ENCODE results near the gene FRG2C. TPM values are rescaled to one million over a fixed set of nuclear protein-coding genes. Genes with fewer than 3 reads are reported as not detected.
A peak's percentile ranks its signal among the peaks of the same experiment; 100 is the strongest.
"Not testable (repeated sequence)": the region's sequence is repeated elsewhere in the genome, so short reads cannot be mapped to it uniquely, and the experiment has no call there.

Gene FRG2C
- not detected in 2 replicates for total RNA-seq
- long read RNA-seq = 0 reads

GRCh38 chr3:75664028-75664427 lies at the start of gene FRG2C:
Gene FRG2C (plus strand): TSS chr3:75664328. CDS start chr3:75664380, 52 bp downstream.
- not testable (repeated sequence) for H3K4me1 Mint-ChIP-seq (ENCODE audit: low read depth); H3K4me3 Mint-ChIP-seq (ENCODE audit: low read depth); DNase-seq (ENCODE audit: low spot score, unreplicated experiment); H3K27ac Mint-ChIP-seq; H3K9me3 Mint-ChIP-seq (ENCODE audit: low read depth); H3K36me3 Mint-ChIP-seq (ENCODE audit: insufficient read depth)
- H3K27me3 Mint-ChIP-seq = peaks cover 55% of the 10 kb centered on the region

GRCh38 chr3:75618666-75619305 lies 45.3 kb upstream of the FRG2C start:
- H3K27ac Mint-ChIP-seq; H3K4me1 Mint-ChIP-seq (ENCODE audit: low read depth); H3K9me3 Mint-ChIP-seq (ENCODE audit: low read depth); H3K36me3 Mint-ChIP-seq (ENCODE audit: insufficient read depth): not testable (repeated sequence)
- peak; percentile 46 for DNase-seq (ENCODE audit: low spot score, unreplicated experiment)
- Mint-ChIP-seq H3K4me3 (ENCODE audit: low read depth) (peak overlapping the region; percentile 76), H3K27me3 (peaks cover 24% of the 10 kb centered on the region)

- Mint-ChIP-seq H3K4me3 (ENCODE audit: low read depth) (peak overlapping the region; percentile 76), H3K27me3 (peaks cover 23% of the 10 kb centered on the region), H3K27ac (peak overlapping the region; percentile 82)
- H3K36me3 Mint-ChIP-seq (ENCODE audit: insufficient read depth); H3K4me1 Mint-ChIP-seq (ENCODE audit: low read depth); H3K9me3 Mint-ChIP-seq (ENCODE audit: low read depth); DNase-seq (ENCODE audit: low spot score, unreplicated experiment): not testable (repeated sequence)
- TF ChIP-seq CTCF (IDR thresholded peaks at IDR 0.05; ENCODE audit: unreplicated experiment) = peak; percentile 26
These were observed 44.6 kb upstream of the FRG2C start for GRCh38 chr3:75619481-75620031.

GRCh38 chr3:75621772-75622171 lies 42.4 kb upstream of the FRG2C start:
- peak; percentile 8 for TF ChIP-seq CTCF (IDR thresholded peaks at IDR 0.05; ENCODE audit: unreplicated experiment)
- DNase-seq (ENCODE audit: low spot score, unreplicated experiment); H3K4me3 Mint-ChIP-seq (ENCODE audit: low read depth); H3K36me3 Mint-ChIP-seq (ENCODE audit: insufficient read depth); H3K27ac Mint-ChIP-seq; H3K9me3 Mint-ChIP-seq (ENCODE audit: low read depth); H3K4me1 Mint-ChIP-seq (ENCODE audit: low read depth): not testable (repeated sequence)
- peaks cover 25% of the 10 kb centered on the region for H3K27me3 Mint-ChIP-seq

- peaks cover 15% of the 10 kb centered on the region for H3K27me3 Mint-ChIP-seq
- H3K9me3 Mint-ChIP-seq (ENCODE audit: low read depth); H3K27ac Mint-ChIP-seq; H3K36me3 Mint-ChIP-seq (ENCODE audit: insufficient read depth); DNase-seq (ENCODE audit: low spot score, unreplicated experiment); H3K4me1 Mint-ChIP-seq (ENCODE audit: low read depth); H3K4me3 Mint-ChIP-seq (ENCODE audit: low read depth): not testable (repeated sequence)
These were observed 40.5 kb upstream of the FRG2C start for GRCh38 chr3:75623656-75624055.

GRCh38 chr3:75630887-75631535 lies 33.1 kb upstream of the FRG2C start:
- H3K4me1 Mint-ChIP-seq (ENCODE audit: low read depth) = not testable (repeated sequence)

GRCh38 chr3:75631541-75631940 lies 32.6 kb upstream of the FRG2C start:
- DNase-seq (ENCODE audit: low spot score, unreplicated experiment) = no peak
- Mint-ChIP-seq H3K27ac (no peak overlapping the region), H3K27me3 (no peaks in the 10 kb centered on the region), H3K9me3 (ENCODE audit: low read depth) (no peaks in the 10 kb centered on the region), H3K36me3 (ENCODE audit: insufficient read depth) (no peaks in the 10 kb centered on the region), H3K4me1 (ENCODE audit: low read depth) (no peaks in the 10 kb centered on the region), H3K4me3 (ENCODE audit: low read depth) (no peak overlapping the region)
- no peak for TF ChIP-seq CTCF (IDR thresholded peaks at IDR 0.05; ENCODE audit: unreplicated experiment)

More at GRCh38 chr3:75630887-75631535, 33.1 kb upstream of the FRG2C start:
- not testable (repeated sequence) for H3K36me3 Mint-ChIP-seq (ENCODE audit: insufficient read depth); H3K9me3 Mint-ChIP-seq (ENCODE audit: low read depth); H3K27ac Mint-ChIP-seq; H3K27me3 Mint-ChIP-seq; DNase-seq (ENCODE audit: low spot score, unreplicated experiment); H3K4me3 Mint-ChIP-seq (ENCODE audit: low read depth)

- not testable (repeated sequence) for DNase-seq (ENCODE audit: low spot score, unreplicated experiment); H3K27me3 Mint-ChIP-seq; H3K9me3 Mint-ChIP-seq (ENCODE audit: low read depth); H3K27ac Mint-ChIP-seq; H3K4me3 Mint-ChIP-seq (ENCODE audit: low read depth); H3K36me3 Mint-ChIP-seq (ENCODE audit: insufficient read depth); H3K4me1 Mint-ChIP-seq (ENCODE audit: low read depth)
These were observed 25.2 kb upstream of the FRG2C start for GRCh38 chr3:75638947-75639346.

- H3K4me1 Mint-ChIP-seq (ENCODE audit: low read depth) = peaks cover 16% of the 10 kb centered on the region
- not testable (repeated sequence) for H3K36me3 Mint-ChIP-seq (ENCODE audit: insufficient read depth); H3K27me3 Mint-ChIP-seq; H3K9me3 Mint-ChIP-seq (ENCODE audit: low read depth)
- peak; percentile 63 for DNase-seq (ENCODE audit: low spot score, unreplicated experiment)
- H3K27ac Mint-ChIP-seq = peak overlapping the region; percentile 47
- peak overlapping the region; percentile 90 for H3K4me3 Mint-ChIP-seq (ENCODE audit: low read depth)
These were observed 23.0 kb upstream of the FRG2C start for GRCh38 chr3:75641107-75641517.
